ENCODE data around the gene MS4A6E. TPM values are rescaled to one million over a fixed set of nuclear protein-coding genes. Genes with fewer than 3 reads are reported as not detected.

Gene MS4A6E
- total and polyA plus RNA-seq, 2 donors (not counting 1 experiment from before 2014, with no cell fraction given) = not detected

DNA sequence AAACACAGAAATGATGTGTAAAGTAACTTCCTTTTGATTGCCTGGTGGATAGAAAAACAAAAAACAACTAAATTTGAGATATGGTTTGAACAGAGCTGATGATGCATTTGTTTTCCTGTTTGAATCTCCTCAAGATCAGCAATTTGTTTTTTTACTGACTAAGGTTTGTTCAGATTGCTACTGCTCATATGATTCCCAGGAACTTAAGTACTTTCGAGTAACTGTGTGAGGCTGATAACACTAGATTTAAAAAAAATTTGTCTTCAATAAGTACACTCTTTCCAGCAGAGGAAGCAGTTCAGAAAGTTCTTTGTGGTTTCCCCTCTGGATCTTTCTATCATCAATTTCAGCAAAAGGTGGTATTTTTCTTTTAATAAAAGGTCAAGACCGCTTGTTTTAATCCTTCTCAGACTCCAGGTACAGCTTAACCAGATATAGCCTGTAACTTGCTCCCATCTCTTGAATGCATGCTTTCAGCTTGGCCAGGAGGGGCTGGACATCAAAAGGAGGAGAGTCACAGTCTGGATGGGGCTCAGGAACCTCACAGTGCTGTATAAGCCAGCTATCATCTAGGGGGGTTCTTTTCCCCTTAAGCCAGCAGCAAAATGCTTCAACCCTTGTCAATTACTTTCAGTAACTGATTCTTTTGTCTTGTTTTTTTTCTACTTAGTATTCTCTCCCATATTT is 12.3 kb upstream of the MS4A6E start:
- Mint-ChIP-seq H3K27me3 (no peaks in the 10 kb centered on the region), H3K4me3 (no peak overlapping the region), H3K27ac (no peak overlapping the region), H3K9me3 (ENCODE audit: insufficient read depth) (peaks cover 8% of the 10 kb centered on the region), H3K4me1 (peaks cover 14% of the 10 kb centered on the region)
- Histone ChIP-seq H3K27ac (ENCODE audit: low read length in 2 of 2) (no peak overlapping the region), H4K20me1 (ENCODE audit: control insufficient read depth, insufficient read depth, low read length, poor library complexity, severe bottlenecking) (no peaks in the 10 kb centered on the region), H2AFZ (ENCODE audit: insufficient read depth, low read depth, low read length, poor library complexity, severe bottlenecking) (no peak overlapping the region), H3K36me3 (replicated peaks in 1 of 2; ENCODE audit: control extremely low read depth in 1 of 2, control insufficient read depth in 1 of 2, extremely low read depth in 1 of 2, insufficient read depth in 2 of 2, low read length in 1 of 2) (no peaks in the 10 kb centered on the region), H3K9me3 (ENCODE audit: control extremely low read depth in 1 of 3, control insufficient read depth in 2 of 3, insufficient read depth in 1 of 3, low read length in 2 of 3) (peaks cover 2 to 12% (median 5%) of the 10 kb centered on the region in 3 donors), H3K27me3 (replicated peaks in 1 of 4; ENCODE audit: control extremely low read depth in 1 of 4, control insufficient read depth in 3 of 4, insufficient read depth in 4 of 4, low read length in 3 of 4) (peaks cover 0 to 11% (median 0%) of the 10 kb centered on the region in 4 experiments), H3K79me2 (ENCODE audit: control insufficient read depth, insufficient read depth, low read length) (no peaks in the 10 kb centered on the region), H3K4me1 (ENCODE audit: control insufficient read depth in 2 of 2, insufficient read depth in 2 of 2, low read length in 2 of 2) (peaks cover 8 to 9% of the 10 kb centered on the region in 2 donors), H3K4me2 (replicated peaks; ENCODE audit: low read depth, low read length, poor library complexity, severe bottlenecking) (no peak overlapping the region), H3K9ac (ENCODE audit: low read length) (no peak overlapping the region), H3K4me3 (ENCODE audit: control extremely low read depth in 1 of 5, extremely low read depth in 1 of 5, insufficient read depth in 1 of 5, low read depth in 2 of 5, low read length in 4 of 5) (no peak overlapping the region)
- intact Hi-C loops (cut with micrococcal nuclease) = no loop called here
- no peak for ATAC-seq (ENCODE audit: low read depth)
- DNase-seq = no peak
- POLR2A ChIA-PET = no interaction called here
- CTCF ChIA-PET = interaction anchor here (1.0 to 2.5 kb wide), 2 partner anchors 32 to 47 kb away, joined by 4 to 6 read pairs; no protein-coding TSS in a partner anchor
- TF ChIP-seq EZH2 (IDR thresholded peaks at IDR 0.05; ENCODE audit: borderline replicate concordance, insufficient read depth, low read depth, low read length, poor library complexity, severe bottlenecking) = no peak
- TF ChIP-seq, protein P1, sequence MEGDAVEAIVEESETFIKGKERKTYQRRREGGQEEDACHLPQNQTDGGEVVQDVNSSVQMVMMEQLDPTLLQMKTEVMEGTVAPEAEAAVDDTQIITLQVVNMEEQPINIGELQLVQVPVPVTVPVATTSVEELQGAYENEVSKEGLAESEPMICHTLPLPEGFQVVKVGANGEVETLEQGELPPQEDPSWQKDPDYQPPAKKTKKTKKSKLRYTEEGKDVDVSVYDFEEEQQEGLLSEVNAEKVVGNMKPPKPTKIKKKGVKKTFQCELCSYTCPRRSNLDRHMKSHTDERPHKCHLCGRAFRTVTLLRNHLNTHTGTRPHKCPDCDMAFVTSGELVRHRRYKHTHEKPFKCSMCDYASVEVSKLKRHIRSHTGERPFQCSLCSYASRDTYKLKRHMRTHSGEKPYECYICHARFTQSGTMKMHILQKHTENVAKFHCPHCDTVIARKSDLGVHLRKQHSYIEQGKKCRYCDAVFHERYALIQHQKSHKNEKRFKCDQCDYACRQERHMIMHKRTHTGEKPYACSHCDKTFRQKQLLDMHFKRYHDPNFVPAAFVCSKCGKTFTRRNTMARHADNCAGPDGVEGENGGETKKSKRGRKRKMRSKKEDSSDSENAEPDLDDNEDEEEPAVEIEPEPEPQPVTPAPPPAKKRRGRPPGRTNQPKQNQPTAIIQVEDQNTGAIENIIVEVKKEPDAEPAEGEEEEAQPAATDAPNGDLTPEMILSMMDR (IDR thresholded peaks at IDR 0.05) = no peak
- WGBS (ENCODE audit: insufficient coverage) = no CpG with 5 or more reads among the region's 2 CpGs

DNA sequence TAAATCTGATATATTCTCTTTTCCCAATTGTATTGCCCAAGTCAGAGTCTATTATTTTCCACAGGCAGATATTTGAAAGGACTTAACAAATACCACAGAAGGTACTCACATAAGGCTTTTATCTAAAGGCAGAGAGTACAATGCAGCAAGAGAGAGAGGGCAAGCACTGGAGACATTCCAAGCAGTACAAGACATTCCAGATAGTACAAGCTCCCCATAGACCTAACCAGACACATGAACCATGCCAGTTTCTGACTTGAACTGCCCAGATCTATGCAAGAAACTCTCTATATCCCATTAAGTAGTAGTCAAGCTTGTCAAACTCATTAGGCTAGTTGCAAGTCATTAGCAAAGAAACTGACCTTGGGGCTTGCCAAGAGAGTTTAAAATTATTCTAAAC is 11.2 kb upstream of the MS4A6E start:
- no peaks in the 10 kb centered on the region for H3K27me3 Mint-ChIP-seq

More for the DNA sequence above, 11.2 kb upstream of the MS4A6E start:
- TF ChIP-seq, protein P1 (IDR thresholded peaks at IDR 0.05) = no peak
- TF ChIP-seq EZH2 (IDR thresholded peaks at IDR 0.05; ENCODE audit: borderline replicate concordance, insufficient read depth, low read depth, low read length, poor library complexity, severe bottlenecking) = no peak
- Mint-ChIP-seq H3K4me1 (peaks cover 6% of the 10 kb centered on the region), H3K4me3 (no peak overlapping the region), H3K27ac (no peak overlapping the region), H3K9me3 (ENCODE audit: insufficient read depth) (peaks cover 13% of the 10 kb centered on the region)
- Histone ChIP-seq H3K27me3 (replicated peaks in 1 of 4; ENCODE audit: control extremely low read depth in 1 of 4, control insufficient read depth in 3 of 4, insufficient read depth in 4 of 4, low read length in 3 of 4) (peaks cover 0 to 11% (median 0%) of the 10 kb centered on the region in 4 experiments), H3K79me2 (ENCODE audit: control insufficient read depth, insufficient read depth, low read length) (no peaks in the 10 kb centered on the region), H3K4me3 (ENCODE audit: control extremely low read depth in 1 of 5, extremely low read depth in 1 of 5, insufficient read depth in 1 of 5, low read depth in 2 of 5, low read length in 4 of 5) (no peak overlapping the region), H2AFZ (ENCODE audit: insufficient read depth, low read depth, low read length, poor library complexity, severe bottlenecking) (no peak overlapping the region), H3K27ac (ENCODE audit: low read length in 2 of 2) (no peak overlapping the region), H3K4me2 (replicated peaks; ENCODE audit: low read depth, low read length, poor library complexity, severe bottlenecking) (no peak overlapping the region), H3K4me1 (ENCODE audit: control insufficient read depth in 2 of 2, insufficient read depth in 2 of 2, low read length in 2 of 2) (peaks cover under 1 to 2% of the 10 kb centered on the region in 2 donors), H4K20me1 (ENCODE audit: control insufficient read depth, insufficient read depth, low read length, poor library complexity, severe bottlenecking) (no peaks in the 10 kb centered on the region), H3K36me3 (replicated peaks in 1 of 2; ENCODE audit: control extremely low read depth in 1 of 2, control insufficient read depth in 1 of 2, extremely low read depth in 1 of 2, insufficient read depth in 2 of 2, low read length in 1 of 2) (no peaks in the 10 kb centered on the region), H3K9me3 (ENCODE audit: control extremely low read depth in 1 of 3, control insufficient read depth in 2 of 3, insufficient read depth in 1 of 3, low read length in 2 of 3) (peaks cover 2 to 15% (median 9%) of the 10 kb centered on the region in 3 donors), H3K9ac (ENCODE audit: low read length) (no peak overlapping the region)
- ChIA-PET POLR2A (no interaction called here), CTCF (interaction anchor here (2.5 kb wide), 1 partner anchor 31 kb away, joined by 6 read pairs; no protein-coding TSS in a partner anchor)
- no peak for ATAC-seq (ENCODE audit: low read depth)
- no peak for DNase-seq
- intact Hi-C loops (cut with micrococcal nuclease) = no loop called here

All from B cell (primary cell).